ENCODE measurements around the gene PEDS1. TPM values are rescaled to one million over a fixed set of nuclear protein-coding genes. Genes with fewer than 3 reads are reported as not detected.

The PEDS1 gene
- total RNA-seq, 1 donor from 2014 or later: 29.9 TPM

GRCh38 chr20:50153153-50153499 lies 397 bp downstream of the PEDS1 start:
- H3K27me3 Mint-ChIP-seq: no peaks in the 10 kb centered on the region
- H3K27ac Mint-ChIP-seq: peak overlapping the region; percentile 98
- H3K4me1 Mint-ChIP-seq (ENCODE audit: unreplicated experiment): peaks cover 37% of the 10 kb centered on the region
- peak overlapping the region; percentile 95 for H3K4me3 Mint-ChIP-seq
- peak; percentile 15 for TF ChIP-seq CTCF (conservative IDR thresholded peaks at IDR 0.05)
- no peak for DNase-seq (ENCODE audit: extremely low spot score, unreplicated experiment)
- no peaks in the 10 kb centered on the region for H3K9me3 Mint-ChIP-seq
- no peaks in the 10 kb centered on the region for H3K36me3 Mint-ChIP-seq

- Mint-ChIP-seq H3K36me3 (no peaks in the 10 kb centered on the region), H3K4me1 (ENCODE audit: unreplicated experiment) (peaks cover 38% of the 10 kb centered on the region), H3K27me3 (no peaks in the 10 kb centered on the region), H3K27ac (peak overlapping the region; percentile 98), H3K4me3 (peak overlapping the region; percentile 95), H3K9me3 (no peaks in the 10 kb centered on the region)
- no peak for DNase-seq (ENCODE audit: extremely low spot score, unreplicated experiment)
- TF ChIP-seq CTCF (conservative IDR thresholded peaks at IDR 0.05): no peak
These were observed 950 bp downstream of the PEDS1 start for GRCh38 chr20:50152394-50153152.

- Mint-ChIP-seq H3K9me3 (no peaks in the 10 kb centered on the region), H3K27ac (peak overlapping the region; percentile 98), H3K4me3 (peak overlapping the region; percentile 95), H3K4me1 (ENCODE audit: unreplicated experiment) (peaks cover 47% of the 10 kb centered on the region), H3K27me3 (no peaks in the 10 kb centered on the region), H3K36me3 (peaks cover 5% of the 10 kb centered on the region)
- TF ChIP-seq CTCF (conservative IDR thresholded peaks at IDR 0.05): no peak
- no peak for DNase-seq (ENCODE audit: extremely low spot score, unreplicated experiment)
These were observed 2.3 kb downstream of the PEDS1 start for GRCh38 chr20:50151034-50151743.

GRCh38 chr20:50149481-50150254 lies 3.9 kb downstream of the PEDS1 start:
- Mint-ChIP-seq H3K27ac (peak overlapping the region; percentile 98), H3K4me1 (ENCODE audit: unreplicated experiment) (peaks cover 50% of the 10 kb centered on the region)

More at GRCh38 chr20:50149481-50150254, 3.9 kb downstream of the PEDS1 start:
- Mint-ChIP-seq H3K9me3 (no peaks in the 10 kb centered on the region), H3K27me3 (no peaks in the 10 kb centered on the region), H3K36me3 (peaks cover 7% of the 10 kb centered on the region), H3K4me3 (peak overlapping the region; percentile 70)
- no peak for DNase-seq (ENCODE audit: extremely low spot score, unreplicated experiment)
- TF ChIP-seq CTCF (conservative IDR thresholded peaks at IDR 0.05): no peak

Data from type B pancreatic cell (in vitro differentiated cells).